RPMI8226 (cell line): ENCODE results near the gene PSMA7.

ENCODE experiments used
- DNase-seq: peaks from one replicate; pipeline ENCODE4 v3.0.0-alpha.2; 2015

Gene PSMA7

GRCh38 chr20:62170536-62170935, 27.3 kb upstream of the PSMA7 start:
- no peak for DNase-seq

GRCh38 chr20:62168890-62169435, 25.8 kb upstream of the PSMA7 start:
- no peak for DNase-seq

GRCh38 chr20:62168061-62168460, 24.9 kb upstream of the PSMA7 start:
- no peak for DNase-seq

GRCh38 chr20:62167474-62167873, 24.3 kb upstream of the PSMA7 start:
- no peak for DNase-seq

- no peak for DNase-seq
These were observed 22.7 kb upstream of the PSMA7 start for GRCh38 chr20:62165762-62166399.

- DNase-seq = no peak
These were observed 21.9 kb upstream of the PSMA7 start for GRCh38 chr20:62164879-62165761.

GRCh38 chr20:62163986-62164762, 21.0 kb upstream of the PSMA7 start:
- DNase-seq = no peak

GRCh38 chr20:62163485-62163865, 20.3 kb upstream of the PSMA7 start:
- DNase-seq = no peak

- DNase-seq = no peak
These were observed 19.7 kb upstream of the PSMA7 start for GRCh38 chr20:62162765-62163484.

- DNase-seq = no peak
These were observed 18.2 kb upstream of the PSMA7 start for GRCh38 chr20:62161347-62161746.

- no peak for DNase-seq
These were observed 17.7 kb upstream of the PSMA7 start for GRCh38 chr20:62160876-62161275.

GRCh38 chr20:62160253-62160652, 17.1 kb upstream of the PSMA7 start:
- DNase-seq = no peak

GRCh38 chr20:62159839-62160238, 16.6 kb upstream of the PSMA7 start:
- DNase-seq = no peak

GRCh38 chr20:62159052-62159451, 15.9 kb upstream of the PSMA7 start:
- DNase-seq = no peak

GRCh38 chr20:62158541-62158940, 15.3 kb upstream of the PSMA7 start:
- DNase-seq = no peak

GRCh38 chr20:62158088-62158400, 14.8 kb upstream of the PSMA7 start:
- no peak for DNase-seq

- DNase-seq = no peak
These were observed 14.3 kb upstream of the PSMA7 start for GRCh38 chr20:62157387-62158087.

GRCh38 chr20:62156592-62157386, 13.6 kb upstream of the PSMA7 start:
- DNase-seq = peak; percentile 19

GRCh38 chr20:62156254-62156556, 13.0 kb upstream of the PSMA7 start:
- no peak for DNase-seq

- DNase-seq = no peak
These were observed 12.4 kb upstream of the PSMA7 start for GRCh38 chr20:62155428-62156253.
